ENCODE data around the gene GALNT17.

- TF ChIP-seq CTCF (IDR thresholded peaks at IDR 0.05) (no peak), POLR2A (IDR thresholded peaks at IDR 0.05) (no peak)
Measured at GRCh38 chr7:71220210-71220695, 88.3 kb downstream of the GALNT17 start.

All from uterus (tissue), 2 donors.